Epithelial cell of alveolus of lung (primary cell): Measurements from ENCODE around the gene ENKUR. TPM values are rescaled to one million over a fixed set of nuclear protein-coding genes. Genes with fewer than 3 reads are reported as not detected.

Experiments used
- total RNA-seq: library from RNA; depleted of rRNA; stranded (reverse); fragments of >200 nt; gene quantifications from 2 replicates; pipeline ENCODE4 v1.2.1, GENCODE V29; 2015

The ENKUR gene
- not detected in 2 replicates for total RNA-seq

GRCh38 chr10:25015828-25016375, at the start of gene ENKUR:
TSS of gene ENKUR (minus strand) at chr10:25016158. CDS start at chr10:25015936, 222 bp downstream.

GRCh38 chr10:25016376-25017153, 607 bp upstream of the ENKUR start, which contains the start of gene THNSL1:
TSS of gene THNSL1 (plus strand) at chr10:25016612. CDS start at chr10:25023224, 6,612 bp downstream.

GRCh38 chr10:24952143-24952706, 63.7 kb downstream of the ENKUR start, which contains the start of gene PRTFDC1:
TSS of gene PRTFDC1 (minus strand) at chr10:24952606. CDS start at chr10:24952575, 31 bp downstream.

Other genes with a start within 250 kb of the ENKUR start
- 12.0 and 18.6 TPM in 2 replicates for gene PRTFDC1, start 63.6 kb downstream of the ENKUR start, total RNA-seq
- 1.1 and 2.3 TPM in 2 replicates for gene THNSL1, start 454 bp upstream of the ENKUR start, total RNA-seq
- gene GPR158, start 158.8 kb upstream of the ENKUR start, total RNA-seq: under 0.01 and 0.40 TPM in 2 replicates